AG09319 (cell line): Measurements from ENCODE around the gene PDK2.
A peak's percentile ranks its signal among the peaks of the same experiment; 100 is the strongest.

Experiments
- DNase-seq: peaks from one replicate; pipeline ENCODE4 v3.0.0-alpha.2; 2010; ENCODE audit warnings: low read depth; ENCODE audit errors: extremely low read depth
- CTCF ChIP-seq: IDR thresholded peaks from 2 replicates; pipeline ENCODE4 v1.5.1; 2011; ENCODE audit warnings: low read depth, mild to moderate bottlenecking, inconsistent platforms, low read length, moderate library complexity

PDK2 gene

DNA sequence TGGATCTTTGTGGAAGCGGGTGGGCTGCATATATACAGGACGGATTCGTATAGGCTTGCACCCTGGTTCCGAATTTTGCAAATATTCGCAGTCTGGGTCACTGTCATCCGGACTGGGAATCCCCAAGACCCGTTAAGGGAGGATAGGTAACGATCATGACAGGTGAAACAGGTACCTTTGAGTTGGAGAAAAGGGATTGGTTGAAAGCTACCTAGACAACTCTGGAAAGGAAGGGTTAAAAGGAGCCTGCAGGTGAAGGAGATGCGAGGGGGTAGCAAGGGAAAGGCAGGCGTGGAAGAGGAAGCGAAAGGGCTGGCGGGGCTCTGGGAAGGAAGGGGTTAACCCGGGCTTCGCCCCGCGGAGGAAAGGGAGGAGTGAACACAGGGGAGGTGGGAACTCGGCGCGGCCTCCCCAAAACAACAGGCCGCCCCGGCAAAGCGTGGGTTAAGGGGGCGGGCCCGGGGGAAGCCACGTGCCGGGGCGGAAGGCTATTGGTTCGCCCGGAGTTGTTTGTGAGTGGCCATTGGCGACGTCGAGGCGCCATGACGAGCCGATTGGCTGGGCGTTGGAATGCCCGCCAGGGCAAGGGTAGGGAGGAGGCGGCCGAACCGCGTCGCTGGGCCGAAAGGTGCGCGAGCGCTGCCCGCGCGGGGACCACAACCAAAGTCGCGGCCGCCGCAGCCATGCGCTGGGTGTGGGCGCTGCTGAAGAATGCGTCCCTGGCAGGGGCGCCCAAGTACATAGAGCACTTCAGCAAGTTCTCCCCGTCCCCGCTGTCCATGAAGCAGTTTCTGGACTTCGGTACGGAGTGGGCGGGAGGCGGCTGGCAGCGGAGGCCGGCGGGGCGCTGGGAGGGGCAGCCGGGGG, at the start of gene PDK2:
PDK2 (plus strand) TSS at position 599 of the 867 bp plus-strand sequence; CDS start at position 684, 85 bp downstream.
- DNase-seq, result peak; percentile 87
- TF ChIP-seq CTCF, result no peak; the same call in 1 of the 2 replicates

- no peak for TF ChIP-seq CTCF
These were observed 49.0 kb upstream of the PDK2 start for GRCh38 chr17:50046179-50046578.

GRCh38 chr17:50046667-50047066, 48.5 kb upstream of the PDK2 start:
- no peak for DNase-seq
- TF ChIP-seq CTCF, result no peak

More at GRCh38 chr17:50046179-50046578, 49.0 kb upstream of the PDK2 start:
- DNase-seq, result no peak

DNA sequence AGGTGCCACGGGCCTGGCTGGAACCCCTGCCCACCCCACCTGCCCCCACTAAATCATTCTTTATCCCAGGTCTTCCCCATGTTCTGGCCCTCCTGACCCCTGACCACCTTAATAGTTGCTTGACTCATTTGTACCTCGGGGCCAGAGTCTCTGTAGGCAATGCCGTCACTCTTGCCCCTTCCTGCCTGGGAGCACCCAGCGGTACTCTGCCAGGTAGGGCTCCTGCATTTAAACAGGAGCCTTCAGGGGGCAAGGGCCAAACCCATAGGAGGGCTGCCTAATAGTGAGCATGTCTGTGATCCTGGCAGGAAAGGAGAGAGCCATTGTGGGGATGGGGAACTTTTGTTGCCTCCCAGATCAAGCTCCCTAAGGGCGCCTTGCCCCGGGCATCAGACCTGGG, 48.1 kb upstream of the PDK2 start:
- no peak for DNase-seq
- no peak for TF ChIP-seq CTCF

DNA sequence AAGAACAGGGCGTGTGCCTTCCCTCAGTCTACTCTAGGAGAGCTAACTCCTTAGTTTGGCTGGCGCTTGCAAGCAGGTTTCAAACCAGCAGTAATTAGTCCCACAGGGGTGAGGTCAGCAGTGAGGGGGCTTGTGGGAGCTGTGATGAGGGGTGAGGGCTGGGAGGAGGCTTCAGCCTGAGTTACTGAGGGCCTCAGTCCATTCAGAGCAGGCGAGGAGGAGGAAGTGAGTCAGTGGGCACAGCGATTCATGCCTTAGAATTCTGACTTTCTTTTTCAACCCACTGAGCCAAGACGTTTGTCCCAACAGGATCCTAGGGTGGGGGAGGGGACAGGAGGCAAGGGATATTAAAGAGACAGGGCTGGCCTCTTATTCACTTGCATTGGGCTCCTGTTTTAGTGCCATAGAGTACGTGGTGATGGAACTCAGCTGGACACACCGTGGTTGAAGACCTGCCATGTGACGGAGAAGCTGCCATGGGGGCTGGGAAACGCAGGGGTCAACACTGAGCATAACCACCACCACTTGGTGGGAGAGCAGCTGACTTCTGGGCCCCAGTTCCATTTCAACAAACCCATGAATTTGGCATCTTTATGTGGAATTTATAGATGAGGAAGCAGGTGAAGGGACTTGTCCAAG, 47.5 kb upstream of the PDK2 start:
- TF ChIP-seq CTCF, result no peak
- DNase-seq, result no peak

DNA sequence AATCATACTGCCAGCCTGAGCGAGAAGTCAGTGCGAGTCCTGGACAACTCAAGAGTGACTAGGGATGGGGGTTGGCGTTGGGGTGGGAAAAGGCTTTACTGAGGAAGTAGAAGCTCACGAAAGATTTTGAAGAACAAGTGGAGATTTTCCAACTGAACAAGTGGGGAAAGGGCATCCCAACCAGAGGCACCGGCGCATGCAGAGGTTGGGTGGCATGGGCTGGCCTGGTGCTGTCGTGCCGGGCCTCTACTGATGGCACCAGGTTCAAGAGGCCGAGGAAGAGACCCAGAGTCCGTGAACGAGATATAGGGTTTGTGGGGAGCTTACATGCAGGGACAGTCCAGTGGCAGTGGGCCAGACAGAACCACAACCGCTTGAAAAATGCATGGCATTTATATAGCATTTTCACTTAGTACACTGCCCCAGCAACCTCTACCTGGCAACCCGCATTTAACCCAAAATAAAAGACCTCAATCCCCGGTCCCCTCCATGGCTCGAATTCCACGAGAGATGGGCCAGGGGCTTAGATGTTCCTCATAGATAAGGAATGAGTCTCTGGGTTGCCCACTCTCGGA, 46.9 kb upstream of the PDK2 start:
- no peak for DNase-seq
- no peak for TF ChIP-seq CTCF

GRCh38 chr17:50048988-50049387, 46.2 kb upstream of the PDK2 start:
- no peak for TF ChIP-seq CTCF
- no peak for DNase-seq
